GM12878 (cell line): ENCODE results near the gene ZIC1. TPM values are rescaled to one million over a fixed set of nuclear protein-coding genes. Genes with fewer than 3 reads are reported as not detected.

Experiments
- ATAC-seq: fragments of 200-7000 bp; cut with Tn5 transposase; 3 replicates; pipeline ENCODE4 v1.9.1; 2020; ENCODE audit warnings: mild to moderate bottlenecking, moderate library complexity
- BruUV-seq: library from RNA; stranded (reverse); fragments of 400-500 nt; replicated peaks from 2 replicates; lab custom pipeline; 2021; lab: Mats Ljungman, UMichigan
- CTCF ChIA-PET: fragments of 300-600 bp; sonication (Branson Sonifier 250); formaldehyde crosslinking; extraction: SDS; loops from one replicate; lab custom pipeline; 2021; ENCODE audit warnings: inconsistent platforms; lab: Yijun Ruan, JAX
- POLR2A ChIA-PET: fragments of 350-600 bp; formaldehyde crosslinking; extraction: SDS; loops from one replicate; lab custom pipeline; 2021; ENCODE audit warnings: inconsistent platforms; lab: Charles Lee
- RAD21 ChIA-PET: fragments of 300-600 bp; sonication (Branson Sonifier 250); formaldehyde crosslinking; loops from one replicate; lab custom pipeline; 2023; ENCODE audit warnings: antibody characterized with exemption; ENCODE audit not compliant: unreplicated experiment; lab: Charles Lee
- SMC1A ChIA-PET: fragments of 300-600 bp; sonication (Branson Sonifier 250); formaldehyde crosslinking; loops from one replicate; lab custom pipeline; 2023; ENCODE audit not compliant: unreplicated experiment, uncharacterized antibody; lab: Charles Lee
- DNase-seq: peaks from one replicate; pipeline ENCODE4 v3.0.0-alpha.2; 2011; ENCODE audit warnings: low read depth, low spot score
- FAIRE-seq: peaks from 3 replicates; lab custom pipeline; 2011; peaks lifted over from hg19 to GRCh38; lab: Jason Lieb, UNC
- H2AFZ ChIP-seq: 2 replicates; pipeline ENCODE4 v1.6.0; 2011; ENCODE audit warnings: low read depth, low read length, control low read depth; ENCODE audit not compliant: control insufficient read depth
- H3K27ac ChIP-seq: 2 replicates; pipeline ENCODE4 v1.5.1; 2011; ENCODE audit warnings: control low read depth; ENCODE audit not compliant: control insufficient read depth, insufficient read depth
- H3K27me3 ChIP-seq, 2 experiments: replicated peaks in 1 of 2; 2 replicates each; pipeline versions ENCODE4 v1.6.0 to v1.6.1; 2011; ENCODE audit warnings: low read length in 1 of 2; ENCODE audit not compliant: control insufficient read depth in 2 of 2, insufficient read depth in 2 of 2
- H3K36me3 ChIP-seq, 2 experiments: 2 replicates each; pipeline ENCODE4 v1.5.1; 2011; ENCODE audit warnings: low read length in 1 of 2; ENCODE audit not compliant: control insufficient read depth in 2 of 2, insufficient read depth in 2 of 2
- H3K4me1 ChIP-seq: 2 replicates; pipeline ENCODE4 v1.6.1; 2011; ENCODE audit warnings: mild to moderate bottlenecking, low read length, moderate library complexity, mixed read lengths; ENCODE audit not compliant: control insufficient read depth, insufficient read depth
- H3K4me2 ChIP-seq: 2 replicates; pipeline ENCODE4 v1.6.0; 2011; ENCODE audit warnings: control low read depth; ENCODE audit not compliant: control insufficient read depth, insufficient read depth
- H3K4me3 ChIP-seq: fragments of 200-600 bp; sonication (generic); 2 replicates; pipeline ENCODE4 v1.5.1; 2016
- H3K79me2 ChIP-seq: 2 replicates; pipeline ENCODE4 v1.6.0; 2011; ENCODE audit warnings: low read length; ENCODE audit not compliant: control insufficient read depth, insufficient read depth
- H3K9ac ChIP-seq: 2 replicates; pipeline ENCODE4 v1.8.0; 2011; ENCODE audit warnings: low read length, control low read depth, mixed read lengths; ENCODE audit not compliant: control insufficient read depth, insufficient read depth
- H3K9me3 ChIP-seq: replicated peaks from 3 replicates; pipeline ENCODE4 v1.5.1; 2011; ENCODE audit warnings: mild to moderate bottlenecking, low read length; ENCODE audit not compliant: control insufficient read depth, insufficient read depth
- H4K20me1 ChIP-seq: 2 replicates; pipeline ENCODE4 v1.6.0; 2011; ENCODE audit not compliant: control insufficient read depth, insufficient read depth
- CUX1 ChIP-seq: IDR thresholded peaks from 2 replicates; pipeline ENCODE4 v1.6.1; 2012; ENCODE audit warnings: improper control_type of control experiment, low read depth, low read length; ENCODE audit not compliant: insufficient replicate concordance
- USF1 ChIP-seq: IDR thresholded peaks from 2 replicates; pipeline ENCODE4 v1.6.1; 2011; ENCODE audit warnings: borderline replicate concordance, low read depth, mild to moderate bottlenecking, moderate library complexity, mixed read lengths, low read length; ENCODE audit not compliant: insufficient read depth; ENCODE audit errors: extremely low read length
- WGBS: methylation state at CpG from one replicate; pipeline ENCODE4 v1.1.6; 2016; ENCODE audit warnings: low lambda C conversion rate; ENCODE audit not compliant: insufficient replicate concordance, insufficient coverage; ENCODE audit errors: missing lambda C conversion rate; 5-methylcytosine and 5-hydroxymethylcytosine counted together
- in situ Hi-C: fragments of 300-500 bp; cut with MboI; formaldehyde crosslinking; loops from 9 replicates; pipeline ENCODE4 v1.14.3; 2018; ENCODE audit warnings: mixed read lengths
- intact Hi-C: fragments of 100-400 bp; cut with micrococcal nuclease; formaldehyde crosslinking; loops from one replicate; pipeline ENCODE4 v1.14.2; 2022; ENCODE audit not compliant: unreplicated experiment
- polyA plus RNA-seq, 11 experiments: library from polyadenylated mRNA; depleted of rRNA in 4 of 11; unstranded in 6 of 11; stranded (reverse) in 5 of 11; fragments of >200 nt; fragmentation: Nextera tagmentation in 4 of 11; fragmentation: Illumina TruSeq in 1 of 11; extraction: Ambion mirVana in 4 of 11; extraction: Trizol in 1 of 11; gene quantifications; 1 replicate in 1 of 11; 2 replicates in 10 of 11; pipeline versions ENCODE4 v1.2.1 to v1.2.3, GENCODE V29; 2011 to 2016; ENCODE audit warnings: inconsistent platforms in 2 of 11, missing spikeins in 2 of 11, low read depth in 1 of 11
- total RNA-seq, 4 experiments: library from RNA; depleted of rRNA in 3 of 4; stranded (reverse); fragments of >200 nt in 3 of 4; fragmentation: Illumina TruSeq in 1 of 4; extraction: Trizol in 1 of 4; gene quantifications; 2 replicates each; pipeline versions ENCODE4 v1.2.1 to v1.2.3, GENCODE V29; 2013 to 2021

ZIC1 gene
- total and polyA plus RNA-seq, 10 of the 15 experiments (the other 5 are each of a cell fraction or from before 2014, with no cell fraction given): not detected

GRCh38 chr3:147421184-147421912 lies 12.2 kb downstream of the ZIC1 start:
- H2AFZ ChIP-seq: no peak overlapping the region
- ChIA-PET RAD21 (no interaction called here), SMC1A (interaction anchor here (0.6 kb wide), 1 partner anchor 110 kb away, joined by 3 read pairs; no protein-coding TSS in a partner anchor), POLR2A (no interaction called here)
- H3K9ac ChIP-seq: no peak overlapping the region
- BruUV-seq: no TSS peak
- peaks cover 9 to 18% of the 10 kb centered on the region in 2 experiments for H3K27me3 ChIP-seq
- no peaks in the 10 kb centered on the region for H3K36me3 ChIP-seq
- no peak overlapping the region for H3K4me2 ChIP-seq
- H3K4me1 ChIP-seq: no peaks in the 10 kb centered on the region
- no peaks in the 10 kb centered on the region for H4K20me1 ChIP-seq
- FAIRE-seq (no peak), DNase-seq (no peak), ATAC-seq (no peak)
- WGBS: 73% methylated on average over 50 of the region's 53 CpGs
- no peak overlapping the region for H3K27ac ChIP-seq
- H3K79me2 ChIP-seq: no peaks in the 10 kb centered on the region
- no peak for TF ChIP-seq USF1
- TF ChIP-seq CUX1: no peak
- TF ChIP-seq, all 136 proteins: peak for 0
- Histone ChIP-seq H3K9me3 (peaks cover 1% of the 10 kb centered on the region; the same call in 1 of the 3 replicates), H3K4me3 (no peak overlapping the region)
- intact Hi-C loops: no loop called here
- CTCF ChIA-PET: no interaction called here
- in situ Hi-C loops: no loop called here
